Fibroblast of skin of right biceps (primary cell): ENCODE data around the gene SPEM3.

Source experiments
- DNase-seq: peaks from one replicate; pipeline ENCODE4 v3.0.0-alpha.2; 2013

Gene SPEM3

GRCh38 chr17:7403977-7404736 lies 24.5 kb upstream of the SPEM3 start, which contains the start of gene TMEM256:
TSS of gene TMEM256 (minus strand) at chr17:7404097. CDS start at chr17:7404084, 13 bp downstream.
- peak; percentile 100 for DNase-seq

- no peak for DNase-seq
Observed at GRCh38 chr17:7404737-7405349, 23.8 kb upstream of the SPEM3 start.

- DNase-seq: peak; percentile 21
Observed at GRCh38 chr17:7405350-7406234, 23.1 kb upstream of the SPEM3 start.

- no peak for DNase-seq
Observed at GRCh38 chr17:7406235-7406825, 22.3 kb upstream of the SPEM3 start.

GRCh38 chr17:7407082-7407481 lies 21.6 kb upstream of the SPEM3 start:
- no peak for DNase-seq

GRCh38 chr17:7407485-7408251 lies 21.0 kb upstream of the SPEM3 start, which contains the start of gene NLGN2:
TSS of gene NLGN2 (plus strand) at chr17:7407845. CDS start at chr17:7408256, 411 bp downstream.
- DNase-seq: no peak

- no peak for DNase-seq
Observed at GRCh38 chr17:7408252-7408727, 20.4 kb upstream of the SPEM3 start.

- no peak for DNase-seq
Observed at GRCh38 chr17:7408863-7409262, 19.8 kb upstream of the SPEM3 start.

GRCh38 chr17:7409716-7410115 lies 18.9 kb upstream of the SPEM3 start:
- no peak for DNase-seq

GRCh38 chr17:7410634-7411426 lies 17.8 kb upstream of the SPEM3 start:
- DNase-seq: no peak

- DNase-seq: no peak
Observed at GRCh38 chr17:7411427-7411750, 17.3 kb upstream of the SPEM3 start.

- peak; percentile 49 for DNase-seq
Observed at GRCh38 chr17:7413346-7413985, 15.2 kb upstream of the SPEM3 start.

- DNase-seq: no peak
Observed at GRCh38 chr17:7414837-7415236, 13.8 kb upstream of the SPEM3 start.

- no peak for DNase-seq
Observed at GRCh38 chr17:7415784-7416183, 12.9 kb upstream of the SPEM3 start.

- DNase-seq: no peak
Observed at GRCh38 chr17:7416323-7416722, 12.3 kb upstream of the SPEM3 start.

- DNase-seq: no peak
Observed at GRCh38 chr17:7417056-7417655, 11.5 kb upstream of the SPEM3 start.

GRCh38 chr17:7418472-7419152 lies 10.0 kb upstream of the SPEM3 start:
- DNase-seq: no peak

- no peak for DNase-seq
Observed at GRCh38 chr17:7419819-7420610, 8.6 kb upstream of the SPEM3 start, which contains the start of gene SPEM1. TSS of gene SPEM1 (plus strand) at chr17:7420324. CDS start at chr17:7420385, 61 bp downstream.

GRCh38 chr17:7421186-7421585 lies 7.5 kb upstream of the SPEM3 start:
- DNase-seq: no peak
